SJCRH30 (cell line): ENCODE results near the gene CD19. TPM values are rescaled to one million over a fixed set of nuclear protein-coding genes. Genes with fewer than 3 reads are reported as not detected.

Experiments
- total RNA-seq: library from RNA; depleted of rRNA; stranded (reverse); fragments of >200 nt; shearing (Covaris generic); gene quantifications from 2 replicates; pipeline ENCODE4 v1.2.3, GENCODE V29; 2014; rRNA removed

Gene CD19
- total RNA-seq, 1 experiment from 2014 or later, result 0.10 TPM

Other genes with a start within 250 kb of the CD19 start
- 361 and 372 TPM in 2 replicates for gene EIF3C, start 220.5 kb upstream of the CD19 start, total RNA-seq
- gene NPIPB9, start 180.2 kb upstream of the CD19 start, total RNA-seq, result 1.1 TPM in 1 of 2 replicates, not detected in the other
- gene ATXN2L, start 109.0 kb upstream of the CD19 start, total RNA-seq, result 55.0 and 68.3 TPM in 2 replicates
- gene TUFM, start 85.6 kb upstream of the CD19 start, total RNA-seq, result 115 and 119 TPM in 2 replicates
- gene SH2B1, start 68.1 kb upstream of the CD19 start, total RNA-seq, result 20.3 and 21.4 TPM in 2 replicates
- 21.8 and 24.8 TPM in 2 replicates for gene ATP2A1, start 53.5 kb upstream of the CD19 start, total RNA-seq
- 7.4 and 8.1 TPM in 2 replicates for gene RABEP2, start 6.7 kb upstream of the CD19 start, total RNA-seq
- 20.2 and 29.5 TPM in 2 replicates for gene NFATC2IP, start 19.0 kb downstream of the CD19 start, total RNA-seq
- gene SPNS1, start 42.8 kb downstream of the CD19 start, total RNA-seq, result 22.1 and 23.5 TPM in 2 replicates
- gene LAT, start 53.1 kb downstream of the CD19 start, total RNA-seq, result 0.66 and 1.6 TPM in 2 replicates